ENCODE results near the gene TACSTD2. TPM values are rescaled to one million over a fixed set of nuclear protein-coding genes. Genes with fewer than 3 reads are reported as not detected.

TACSTD2 gene
- total RNA-seq, 1 experiment from 2014 or later = 1.2 TPM

DNA sequence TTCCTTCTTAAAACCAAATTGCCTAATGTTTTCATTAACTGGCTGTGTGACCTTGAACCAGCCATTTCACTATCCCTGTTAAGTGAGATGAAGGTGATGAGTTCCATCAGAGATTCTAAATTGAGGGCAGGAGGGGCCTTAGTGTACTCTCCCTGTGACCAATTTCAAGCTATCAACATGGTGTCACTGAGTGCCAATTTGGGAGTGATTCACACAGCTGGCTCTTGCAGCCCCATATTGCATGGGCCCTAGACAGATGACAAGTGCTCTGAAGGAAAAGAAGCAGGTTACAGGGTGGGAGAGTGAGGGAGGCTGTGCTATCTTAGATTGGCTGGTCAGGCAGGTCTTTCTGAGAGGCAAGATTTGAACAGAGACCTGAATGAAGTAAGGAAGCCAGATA lies 13.0 kb upstream of the TACSTD2 start:
- H3K4me1 ChIP-seq (ENCODE audit: insufficient read depth, low read length) = no peaks in the 10 kb centered on the region
- no peak overlapping the region for H2BK12ac ChIP-seq (ENCODE audit: insufficient read length, low read depth, low read length)
- TF ChIP-seq, protein P1, sequence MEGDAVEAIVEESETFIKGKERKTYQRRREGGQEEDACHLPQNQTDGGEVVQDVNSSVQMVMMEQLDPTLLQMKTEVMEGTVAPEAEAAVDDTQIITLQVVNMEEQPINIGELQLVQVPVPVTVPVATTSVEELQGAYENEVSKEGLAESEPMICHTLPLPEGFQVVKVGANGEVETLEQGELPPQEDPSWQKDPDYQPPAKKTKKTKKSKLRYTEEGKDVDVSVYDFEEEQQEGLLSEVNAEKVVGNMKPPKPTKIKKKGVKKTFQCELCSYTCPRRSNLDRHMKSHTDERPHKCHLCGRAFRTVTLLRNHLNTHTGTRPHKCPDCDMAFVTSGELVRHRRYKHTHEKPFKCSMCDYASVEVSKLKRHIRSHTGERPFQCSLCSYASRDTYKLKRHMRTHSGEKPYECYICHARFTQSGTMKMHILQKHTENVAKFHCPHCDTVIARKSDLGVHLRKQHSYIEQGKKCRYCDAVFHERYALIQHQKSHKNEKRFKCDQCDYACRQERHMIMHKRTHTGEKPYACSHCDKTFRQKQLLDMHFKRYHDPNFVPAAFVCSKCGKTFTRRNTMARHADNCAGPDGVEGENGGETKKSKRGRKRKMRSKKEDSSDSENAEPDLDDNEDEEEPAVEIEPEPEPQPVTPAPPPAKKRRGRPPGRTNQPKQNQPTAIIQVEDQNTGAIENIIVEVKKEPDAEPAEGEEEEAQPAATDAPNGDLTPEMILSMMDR (conservative IDR thresholded peaks at IDR 0.05) = no peak
- no peak overlapping the region for H2AFZ ChIP-seq (ENCODE audit: low read length)
- no peaks in the 10 kb centered on the region for H3K23me2 ChIP-seq (ENCODE audit: insufficient read length, low read depth, low read length, poor library complexity, severe bottlenecking)
- H3K4me2 ChIP-seq (ENCODE audit: insufficient read depth, insufficient read length, low read length) = no peak overlapping the region
- H3K23ac ChIP-seq (ENCODE audit: insufficient read length, low read depth, low read length) = no peak overlapping the region
- H3K14ac ChIP-seq (ENCODE audit: insufficient read depth, low read length) = no peak overlapping the region
- DNase-seq = no peak
- H4K5ac ChIP-seq (ENCODE audit: insufficient read length, low read depth, low read length) = no peak overlapping the region
- H3K27me3 Mint-ChIP-seq (ENCODE audit: low read depth) = peaks cover 12% of the 10 kb centered on the region
- no peak overlapping the region for H3K18ac ChIP-seq (ENCODE audit: insufficient read length, low read depth, low read length)
- H2BK15ac ChIP-seq (ENCODE audit: low read depth, low read length) = no peak overlapping the region
- H3K4ac ChIP-seq (ENCODE audit: low read depth, low read length) = no peak overlapping the region
- H3K9me3 Mint-ChIP-seq = no peaks in the 10 kb centered on the region
- H2BK20ac ChIP-seq (ENCODE audit: low read depth, low read length, poor library complexity, severe bottlenecking) = no peak overlapping the region
- H3T11ph ChIP-seq (ENCODE audit: low read length) = no peak overlapping the region
- H2BK120ac ChIP-seq (ENCODE audit: low read depth, low read length, poor library complexity, severe bottlenecking) = no peak overlapping the region
- 0 out of 4 replicates have a peak, but pooled peaks cover 0 to 8% of the 10 kb centered on the region in 2 experiments for H3K4me1 Mint-ChIP-seq
- H3K79me1 ChIP-seq (ENCODE audit: insufficient read depth, low read depth, low read length, poor library complexity, severe bottlenecking) = no peaks in the 10 kb centered on the region
- no peak overlapping the region for H3K9ac ChIP-seq (ENCODE audit: extremely low read depth, insufficient read length, low read length)
- H3K79me2 ChIP-seq (ENCODE audit: insufficient read depth, low read length) = no peaks in the 10 kb centered on the region
- H3K56ac ChIP-seq (ENCODE audit: insufficient read length, low read depth, low read length) = no peak overlapping the region
- no peaks in the 10 kb centered on the region for H3K27me3 ChIP-seq (ENCODE audit: insufficient read depth, low read length)
- no peaks in the 10 kb centered on the region for H3K36me3 Mint-ChIP-seq (ENCODE audit: insufficient read depth in 1 of 3, low read depth in 3 of 3)
- no peak overlapping the region for H4K91ac ChIP-seq (ENCODE audit: insufficient read length, low read depth, low read length)
- H3K4me3 Mint-ChIP-seq = no peak overlapping the region
- no peak overlapping the region for H3K27ac Mint-ChIP-seq
- H2BK5ac ChIP-seq (ENCODE audit: insufficient read length, low read length) = no peak overlapping the region
- H2AK5ac ChIP-seq (ENCODE audit: insufficient read length, low read length) = no peak overlapping the region
- no peak overlapping the region for H3K27ac ChIP-seq (ENCODE audit: insufficient read length, low read depth, low read length)
- H4K8ac ChIP-seq (replicated peaks; ENCODE audit: insufficient read length, low read depth, low read length) = no peak overlapping the region
- H3K9me3 ChIP-seq (ENCODE audit: control insufficient read depth, low read depth, low read length) = no peaks in the 10 kb centered on the region
- no peaks in the 10 kb centered on the region for H4K20me1 ChIP-seq (ENCODE audit: control insufficient read depth, insufficient read depth, insufficient read length)
